ENCODE measurements around the gene FUBP1.

GRCh38 chr1:77978969-77979876 lies at the start of gene FUBP1:
- TF ChIP-seq YY1 (IDR thresholded peaks at IDR 0.05; ENCODE audit: insufficient read depth, insufficient read length), result peak; percentile 85
- TF ChIP-seq ZNF274 (IDR thresholded peaks at IDR 0.05; ENCODE audit: low read depth, low read length), result no peak

Measured in NT2/D1 (cell line).